GM21367 (cell line): ENCODE measurements around the gene P4HB.

Experiments used
- ATAC-seq: cut with Tn5 transposase; IDR thresholded peaks from one replicate; pipeline ENCODE4 v1.9.1; 2021; ENCODE audit not compliant: unreplicated experiment

The P4HB gene

DNA sequence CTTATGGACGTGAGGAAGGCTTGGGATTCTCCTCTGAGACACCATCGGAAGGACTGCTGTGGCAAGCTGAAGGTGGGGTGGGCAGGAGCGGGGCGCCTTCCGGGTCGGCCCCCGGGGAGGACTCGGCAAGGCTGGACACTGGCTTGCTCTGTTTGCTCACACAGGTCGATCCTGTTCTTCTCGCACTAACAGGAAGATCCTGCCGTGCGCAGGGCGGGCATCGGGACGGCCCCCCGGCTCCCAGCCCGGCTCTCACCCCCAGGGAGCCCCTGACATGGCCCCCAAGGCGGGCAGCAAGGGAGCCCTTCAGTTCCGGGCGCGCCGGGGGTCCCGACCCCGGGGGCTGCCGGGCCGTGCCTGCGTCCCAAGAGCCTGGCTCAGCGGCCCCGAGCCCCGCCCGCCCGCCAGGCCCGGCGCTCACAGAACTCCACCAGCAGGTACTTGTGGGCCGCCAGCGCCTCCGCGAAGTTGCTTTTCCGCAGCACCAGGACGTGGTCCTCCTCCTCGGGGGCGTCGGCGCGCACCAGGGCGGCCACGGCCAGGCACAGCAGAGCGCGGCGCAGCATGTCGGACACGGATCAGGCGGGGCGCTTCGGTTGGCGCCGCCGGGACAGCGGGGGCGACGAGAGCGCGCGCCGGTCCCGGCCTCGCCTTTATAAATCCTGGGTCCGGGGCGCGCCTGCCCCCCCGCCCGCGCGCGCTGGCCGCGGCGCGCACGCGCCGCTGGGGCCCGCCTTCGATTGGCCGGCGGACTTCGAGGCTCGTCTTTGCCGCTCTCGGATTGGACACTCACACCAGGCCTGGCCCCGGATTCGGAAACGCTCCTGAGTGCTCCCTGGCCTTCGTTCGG lies at the start of gene P4HB:
P4HB (minus strand) TSS at position 630 of the 850 bp plus-strand sequence; CDS start at position 566, 64 bp downstream.
- ATAC-seq, result peak; percentile 59

DNA sequence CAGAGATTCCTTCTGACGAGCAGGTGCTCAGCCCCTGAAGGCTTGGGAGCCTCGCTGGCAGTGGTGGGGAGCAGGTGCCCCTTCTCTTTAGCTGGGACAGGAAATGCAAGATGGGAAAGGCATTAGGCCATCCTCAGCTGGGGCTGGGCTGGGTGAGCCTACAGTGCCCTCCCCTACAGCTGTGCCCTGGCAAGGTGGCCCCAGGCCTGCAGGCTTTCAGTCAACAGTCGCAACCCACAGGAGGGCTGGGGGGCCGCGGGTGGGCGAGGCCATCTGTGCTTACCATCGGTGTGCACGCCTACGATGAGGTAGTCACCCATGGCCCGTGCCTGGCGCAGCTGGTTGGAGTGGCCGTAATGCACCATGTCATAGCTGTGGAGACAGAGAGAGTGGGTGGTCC lies 48.9 kb upstream of the P4HB start:
- no peak for ATAC-seq

DNA sequence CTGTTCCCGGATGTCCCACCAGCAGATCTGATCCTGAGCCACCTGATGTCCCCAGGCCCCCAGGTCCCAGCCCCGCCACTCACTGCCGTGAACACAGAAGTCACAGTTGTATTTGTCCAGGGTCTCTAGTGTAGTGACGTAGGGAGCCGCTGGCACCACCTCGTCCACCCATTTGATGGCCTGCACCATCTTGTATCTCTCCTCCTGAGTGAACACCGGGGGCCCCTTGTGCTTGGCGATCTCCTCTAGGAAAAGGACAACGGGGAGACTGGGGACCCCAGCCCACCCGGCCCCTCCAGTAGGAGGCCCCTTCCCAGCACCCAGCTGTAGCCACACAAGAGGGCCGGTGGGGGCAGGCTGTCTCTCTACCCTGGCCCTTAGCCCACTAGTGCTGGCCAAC lies 48.5 kb upstream of the P4HB start:
- no peak for ATAC-seq

DNA sequence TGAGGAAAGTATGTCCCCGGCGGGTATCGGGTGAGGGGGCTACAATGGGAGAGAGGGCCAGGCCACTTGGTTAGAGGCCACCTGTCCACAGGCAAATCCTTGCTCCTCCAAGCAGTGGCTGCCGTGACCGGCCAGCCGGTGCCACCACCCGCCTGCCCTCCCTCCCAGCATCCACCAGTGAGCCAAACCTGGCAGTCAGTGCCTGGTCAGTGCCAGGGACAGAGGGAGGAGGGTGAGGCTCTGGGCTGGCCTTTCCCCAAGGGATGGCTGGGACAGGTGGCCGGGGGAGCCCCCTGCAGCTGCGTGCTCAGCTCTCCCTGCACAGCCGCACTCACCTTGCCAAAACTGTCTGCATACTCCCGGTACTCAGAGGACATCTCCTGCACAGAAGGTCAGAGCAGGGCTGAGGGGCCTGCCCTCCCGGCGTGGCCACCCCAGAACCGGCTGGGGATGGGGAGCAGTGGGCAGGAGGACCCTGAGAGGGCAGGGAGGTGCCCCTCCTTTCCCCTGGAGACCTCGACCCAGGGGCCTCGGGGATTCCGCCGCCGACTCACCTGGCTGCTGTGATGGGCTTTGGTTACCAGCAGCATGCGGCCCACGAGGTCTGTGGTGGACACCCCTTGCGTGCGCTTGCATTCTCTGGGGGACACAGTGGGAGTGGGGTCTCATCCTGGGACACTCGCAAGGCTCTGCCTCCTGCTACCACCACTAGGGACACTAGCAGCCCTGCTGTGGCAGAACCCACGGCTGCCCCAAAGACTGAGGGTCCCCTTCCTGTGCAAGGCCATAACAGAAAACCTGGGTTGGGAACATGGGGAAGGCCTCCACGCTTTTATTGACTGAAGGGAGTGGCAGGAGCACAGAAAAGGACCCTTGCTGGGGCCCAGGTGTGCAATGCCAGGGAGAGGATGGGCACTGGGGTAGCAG lies 47.1 kb upstream of the P4HB start:
- no peak for ATAC-seq

DNA sequence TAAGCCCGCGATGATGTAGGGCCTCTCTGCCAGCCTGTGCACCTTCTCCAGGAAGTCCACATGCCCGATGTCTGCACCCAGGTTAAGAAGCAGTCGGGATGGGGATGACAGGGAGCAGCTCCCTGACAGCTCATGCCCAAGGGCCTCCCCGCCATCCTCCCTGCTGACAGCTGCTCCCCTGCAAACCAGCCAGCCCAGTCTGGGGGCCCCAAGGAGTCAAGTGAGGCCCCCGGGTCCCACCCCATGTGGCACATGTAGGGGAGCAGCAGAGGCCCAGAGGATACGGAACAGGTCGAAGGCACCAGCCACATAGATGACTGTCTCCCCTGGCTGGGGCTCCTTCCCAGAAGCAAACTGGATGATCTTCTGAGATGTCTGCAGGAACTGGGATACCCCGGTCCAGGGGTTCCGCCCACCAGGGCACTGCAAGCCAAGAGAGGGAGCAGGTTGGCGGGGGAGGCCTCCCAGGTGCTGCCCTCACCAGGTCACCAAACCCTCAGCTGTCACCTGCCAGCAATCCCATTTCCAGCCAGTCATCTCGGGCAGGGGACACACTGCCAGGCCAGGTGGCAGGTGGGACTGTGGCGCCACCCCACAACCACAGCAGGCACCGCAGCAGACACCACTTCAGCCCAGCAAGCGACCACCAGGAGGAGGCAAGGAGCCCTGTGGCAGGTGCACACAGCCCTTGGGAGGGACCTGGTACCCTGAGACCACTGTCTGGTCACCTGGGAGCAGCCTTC lies 46.3 kb upstream of the P4HB start:
- ATAC-seq, result no peak

DNA sequence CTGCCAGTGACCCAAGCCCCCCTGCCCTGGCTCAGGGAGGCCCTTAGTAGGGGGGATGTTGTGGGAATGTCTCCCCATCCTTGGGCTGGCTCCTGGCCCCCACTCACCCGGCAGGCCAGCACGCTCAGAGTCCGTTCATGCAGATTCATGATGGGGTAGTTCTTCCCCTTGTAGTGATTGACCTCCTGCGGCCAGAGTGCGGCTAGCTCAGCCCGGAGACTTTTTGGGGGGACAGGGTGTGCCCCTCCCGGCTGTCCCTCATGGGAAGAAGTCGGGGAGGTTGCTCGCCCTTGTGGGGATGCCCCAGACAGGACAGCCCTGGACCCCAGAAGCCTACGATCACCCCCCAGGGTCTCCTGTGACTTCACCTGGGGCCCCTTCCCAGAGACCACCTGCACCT lies 45.7 kb upstream of the P4HB start:
- no peak for ATAC-seq

DNA sequence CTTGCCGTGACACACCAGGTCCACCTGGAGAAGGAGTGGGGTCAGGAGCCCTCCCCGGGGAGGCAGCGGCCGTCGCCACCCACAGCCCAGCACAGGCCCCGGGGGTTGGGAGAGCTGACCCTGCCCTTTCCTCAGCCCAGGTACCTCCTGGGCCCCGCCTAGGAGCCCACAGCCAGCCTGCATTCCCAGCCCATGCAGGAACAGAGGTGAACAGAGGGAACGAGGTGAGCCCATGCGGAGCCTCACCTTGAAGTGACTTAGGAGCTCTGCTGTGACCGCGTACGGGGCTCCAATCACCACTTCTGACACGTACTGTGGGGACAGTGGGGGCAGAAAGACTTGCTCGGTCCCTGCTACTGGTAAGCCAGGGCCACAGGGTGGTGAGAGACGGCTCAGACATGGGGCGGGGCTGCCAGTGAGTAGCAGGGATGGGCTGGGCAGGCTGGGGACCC lies 45.1 kb upstream of the P4HB start:
- no peak for ATAC-seq

DNA sequence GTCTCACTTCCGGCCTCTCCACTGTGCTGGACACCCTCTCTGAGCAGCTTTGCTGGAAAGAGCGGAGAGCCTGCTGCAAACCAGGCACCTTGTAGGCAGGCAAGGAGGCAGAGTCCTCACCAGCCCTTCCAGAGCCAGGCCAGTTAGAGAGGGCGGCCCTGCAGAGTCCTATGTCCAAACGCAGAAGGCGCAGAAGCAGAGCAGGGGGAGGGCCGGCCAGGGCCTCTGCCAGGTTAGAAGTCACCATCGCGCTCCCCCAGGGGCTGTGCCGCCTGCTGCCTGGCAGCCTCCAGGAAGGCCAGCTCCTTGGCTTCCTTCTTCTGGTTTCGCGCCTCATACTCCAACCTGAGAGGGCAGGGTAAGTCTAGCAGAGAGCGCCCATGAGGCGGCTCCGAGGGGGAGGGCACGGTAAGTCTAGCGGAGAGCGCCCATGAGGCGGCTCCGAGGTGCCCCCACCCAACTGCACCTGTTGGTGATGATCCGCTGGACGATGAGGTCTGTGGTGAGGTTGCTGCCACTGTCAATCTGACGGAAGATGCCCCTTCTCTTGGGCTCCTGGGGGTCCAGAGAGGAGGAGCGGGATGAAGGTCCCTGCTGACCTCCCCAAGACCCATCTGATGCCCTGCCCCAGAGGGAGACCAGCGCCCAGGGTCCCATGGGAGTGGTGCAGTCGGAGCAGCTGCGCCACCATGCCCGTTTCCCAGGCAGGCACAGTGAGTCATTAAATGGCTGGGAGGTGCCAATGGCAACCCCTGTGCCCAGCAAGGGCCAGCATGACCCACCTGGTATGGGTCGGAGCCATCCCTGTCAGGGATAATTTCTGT lies 44.5 kb upstream of the P4HB start:
- no peak for ATAC-seq

DNA sequence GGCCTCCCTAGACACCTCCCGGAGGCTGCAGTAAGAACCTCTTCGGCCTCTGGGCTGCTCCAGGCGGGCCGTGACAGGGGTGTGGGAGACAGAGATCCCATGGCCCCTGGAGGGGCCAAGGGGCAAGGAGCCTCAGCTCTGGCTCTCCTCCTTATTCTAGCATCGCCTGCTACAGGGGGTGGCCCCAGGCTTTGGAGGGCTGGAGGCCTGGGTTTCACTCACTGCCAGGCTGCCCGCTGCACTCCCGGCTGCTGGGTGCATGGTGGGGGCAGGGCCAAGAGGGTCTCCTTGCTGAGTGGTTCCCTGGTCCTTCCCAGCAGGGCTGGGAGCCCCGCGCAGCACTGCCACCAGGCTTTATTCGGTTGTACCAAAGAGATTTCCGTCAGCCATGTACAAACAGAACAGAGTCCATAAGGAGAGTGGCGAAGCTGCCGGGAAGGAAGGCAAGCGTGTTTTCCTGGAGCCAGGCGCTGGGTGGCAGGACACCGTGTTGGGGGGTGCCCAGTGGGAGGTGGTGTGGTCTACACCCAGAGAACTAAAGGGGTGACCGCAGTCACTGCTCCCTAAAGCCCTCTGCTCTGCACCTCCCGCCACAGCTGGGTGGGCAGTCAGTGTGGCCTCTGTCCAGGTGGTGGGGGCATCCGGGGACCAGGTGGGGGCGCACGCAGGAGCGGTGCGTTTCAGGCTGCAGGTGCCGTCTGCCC lies 43.7 kb upstream of the P4HB start:
- ATAC-seq, result no peak

DNA sequence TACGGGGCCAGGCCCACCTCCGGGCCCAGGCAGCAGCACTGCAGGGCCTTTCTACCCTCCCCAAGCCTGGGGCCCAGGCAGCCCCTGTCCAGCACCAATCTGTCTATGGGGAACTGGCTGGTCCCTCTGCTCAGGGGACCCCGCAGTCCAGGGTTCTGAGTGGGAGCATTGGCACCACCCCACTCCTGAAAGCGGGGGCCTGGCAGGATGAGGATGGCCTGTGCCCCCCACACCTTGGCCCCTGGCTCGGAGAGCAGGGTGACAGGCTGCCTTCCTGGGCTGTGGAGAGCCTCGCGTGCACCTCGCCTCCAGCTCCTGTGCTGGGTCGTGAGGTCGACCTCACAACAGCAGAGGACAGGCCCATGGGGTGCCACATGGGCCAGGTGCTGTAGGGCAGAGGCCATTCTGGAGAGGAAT lies 43.1 kb upstream of the P4HB start:
- no peak for ATAC-seq

DNA sequence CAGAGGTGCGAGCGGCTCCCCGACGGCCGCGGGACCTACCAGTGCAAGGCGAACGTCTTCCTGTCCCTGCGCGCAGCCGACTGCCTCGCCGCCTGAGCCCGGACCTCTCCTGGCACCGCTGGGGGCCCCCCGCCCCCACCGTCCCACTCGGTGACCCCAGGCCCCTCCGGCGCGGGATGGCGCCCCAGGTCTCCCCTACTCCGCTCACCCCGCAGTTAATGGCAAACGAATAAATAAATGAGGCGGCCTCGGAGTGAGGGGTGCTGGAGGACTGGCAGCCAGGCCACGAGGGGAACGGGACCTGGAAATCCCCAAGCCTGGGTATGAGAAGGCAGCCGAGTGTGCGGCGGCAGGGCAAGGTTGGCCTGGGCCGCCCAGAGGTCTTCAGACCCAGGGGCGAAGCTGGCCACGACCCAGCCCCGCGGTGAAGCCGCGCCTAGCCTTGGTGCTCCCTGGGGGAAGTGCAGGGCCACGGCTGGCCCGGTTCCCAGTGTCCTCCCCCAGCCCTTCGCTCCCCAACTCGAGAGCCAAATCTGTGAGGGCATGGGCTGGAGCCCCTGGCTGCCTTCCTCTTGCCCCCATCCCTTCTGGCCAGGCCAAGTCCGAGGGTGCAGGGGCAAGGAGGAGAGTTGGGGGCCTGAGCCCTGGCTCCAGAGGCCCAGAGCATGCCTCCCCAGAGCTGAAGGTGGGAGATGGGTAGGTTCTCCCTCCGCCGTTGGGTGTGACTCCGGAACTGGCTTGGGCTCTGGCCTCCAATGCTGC lies 42.5 kb upstream of the P4HB start:
- no peak for ATAC-seq

DNA sequence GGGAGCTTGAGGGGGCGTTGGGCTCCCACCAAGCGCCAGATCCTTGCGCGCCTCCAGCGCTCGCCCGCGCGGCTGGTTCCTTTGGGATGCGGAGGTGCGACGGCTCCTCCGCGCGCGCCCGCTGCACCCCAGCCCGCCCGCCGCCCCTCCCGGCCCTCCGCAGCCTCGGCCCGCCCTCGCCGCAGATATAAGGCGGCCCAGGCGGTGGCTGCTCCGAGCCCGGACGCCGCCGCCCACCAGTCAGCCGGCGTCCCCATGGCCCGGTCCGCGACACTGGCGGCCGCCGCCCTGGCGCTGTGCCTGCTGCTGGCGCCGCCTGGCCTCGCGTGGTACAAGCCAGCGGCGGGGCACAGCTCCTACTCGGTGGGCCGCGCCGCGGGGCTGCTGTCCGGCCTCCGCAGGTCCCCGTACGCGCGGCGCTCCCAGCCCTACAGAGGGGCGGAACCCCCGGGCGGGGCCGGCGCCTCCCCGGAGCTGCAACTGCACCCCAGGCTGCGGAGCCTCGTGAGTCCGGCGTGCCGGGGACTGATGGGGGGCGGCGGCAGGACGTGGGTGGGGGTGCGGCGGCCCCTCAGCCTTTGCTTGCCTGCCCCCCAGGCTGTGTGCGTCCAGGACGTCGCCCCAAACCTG lies 41.8 kb upstream of the P4HB start, which contains the start of gene NPB:
NPB (plus strand) TSS at position 216 of the 630 bp plus-strand sequence; CDS start at position 256, 40 bp downstream.
- no peak for ATAC-seq

DNA sequence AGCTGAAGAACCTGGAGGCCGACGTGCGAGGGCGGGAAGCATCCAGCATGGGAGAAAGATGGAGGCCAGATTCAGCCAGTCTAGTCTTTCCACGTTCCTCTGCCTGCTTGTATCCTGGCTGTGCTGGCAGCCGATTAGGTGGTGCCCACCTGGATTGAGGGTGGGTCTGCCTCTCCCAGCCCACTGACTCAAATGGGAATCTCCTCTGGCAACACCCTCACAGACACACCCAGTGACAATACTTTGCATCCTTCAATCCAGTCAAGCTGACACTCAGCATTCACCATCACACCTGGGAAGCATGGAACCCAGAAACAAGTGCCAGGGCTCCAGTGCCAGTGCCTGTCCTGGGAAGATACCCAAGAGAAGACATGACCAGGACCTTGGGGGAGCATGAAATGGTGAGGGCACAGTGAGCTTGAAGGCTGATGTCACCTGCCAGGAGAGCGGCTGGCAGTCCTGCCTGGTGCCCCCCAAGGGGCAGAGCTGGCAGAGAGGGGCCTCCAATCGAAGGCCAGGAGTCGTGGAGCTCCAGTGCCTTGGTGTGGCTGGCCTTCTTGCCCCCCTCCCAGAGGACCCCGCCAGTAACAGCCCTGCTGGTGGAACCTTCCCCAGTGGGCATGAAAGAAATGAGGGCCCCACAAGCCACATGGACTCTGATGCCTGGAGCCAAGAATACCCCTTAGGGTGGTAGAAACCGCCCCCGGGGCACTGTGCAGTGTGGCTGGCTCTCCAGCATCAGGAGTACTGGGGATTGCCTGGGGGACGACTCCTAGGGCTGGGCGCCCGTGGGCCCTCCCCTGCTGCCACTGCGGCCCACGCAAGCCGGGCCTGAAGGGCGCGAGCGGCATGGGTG lies 41.1 kb upstream of the P4HB start:
- ATAC-seq, result no peak

DNA sequence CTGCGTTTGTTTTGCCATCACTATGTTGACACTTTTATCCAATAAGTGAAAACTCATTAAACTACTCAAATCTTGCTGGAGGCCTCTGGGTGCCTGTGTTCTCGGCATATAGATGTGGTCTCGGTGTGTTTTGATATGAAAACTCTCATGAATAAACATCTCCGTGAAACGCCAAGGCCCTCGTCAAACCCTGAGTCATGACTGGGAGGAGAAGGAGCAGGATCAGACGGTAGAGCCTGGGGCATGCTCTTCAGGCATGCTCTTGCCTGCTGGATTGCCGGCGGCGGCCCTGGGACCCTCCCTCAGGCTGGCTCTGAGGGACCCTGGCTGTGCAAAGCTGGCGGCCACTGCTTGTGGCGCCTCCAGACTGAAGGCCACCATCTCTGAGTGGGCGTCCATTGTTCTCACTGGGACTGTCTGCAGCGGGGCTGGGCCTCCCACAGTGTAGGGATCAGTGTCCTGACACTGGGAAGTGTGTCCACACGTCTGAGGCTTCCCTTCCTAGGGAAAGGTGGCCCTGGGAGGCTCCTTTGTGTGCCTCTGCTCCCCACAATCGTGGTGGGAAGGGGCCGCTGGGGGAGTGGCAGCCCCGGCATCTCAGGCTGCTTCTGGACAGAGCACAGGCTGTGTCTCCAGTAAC lies 40.0 kb upstream of the P4HB start:
- no peak for ATAC-seq

DNA sequence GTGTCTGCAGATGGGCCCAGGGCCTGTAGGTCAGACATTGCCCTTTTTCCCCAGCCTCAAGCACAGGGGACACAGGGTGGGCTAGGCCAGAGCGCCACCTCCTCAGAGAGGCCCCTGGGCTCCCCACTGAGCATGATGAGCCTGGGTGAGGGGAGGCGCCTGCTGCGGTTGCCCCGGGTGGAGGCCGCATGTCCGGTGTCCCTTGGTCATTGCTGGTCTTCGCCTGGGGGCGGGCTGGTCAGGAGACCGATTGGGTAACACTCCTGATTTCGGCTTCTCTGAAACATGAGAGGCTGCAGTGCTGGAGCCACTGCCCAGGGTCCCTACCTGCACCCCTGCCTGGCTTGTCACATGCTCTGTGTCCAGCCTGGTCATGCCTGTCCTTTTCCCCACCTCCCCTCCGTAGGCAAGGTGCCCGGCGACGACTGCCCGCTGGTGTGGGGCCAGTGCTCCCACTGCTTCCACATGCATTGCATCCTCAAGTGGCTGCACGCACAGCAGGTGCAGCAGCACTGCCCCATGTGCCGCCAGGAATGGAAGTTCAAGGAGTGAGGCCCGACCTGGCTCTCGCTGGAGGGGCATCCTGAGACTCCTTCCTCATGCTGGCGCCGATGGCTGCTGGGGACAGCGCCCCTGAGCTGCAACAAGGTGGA lies 39.3 kb upstream of the P4HB start:
- no peak for ATAC-seq

DNA sequence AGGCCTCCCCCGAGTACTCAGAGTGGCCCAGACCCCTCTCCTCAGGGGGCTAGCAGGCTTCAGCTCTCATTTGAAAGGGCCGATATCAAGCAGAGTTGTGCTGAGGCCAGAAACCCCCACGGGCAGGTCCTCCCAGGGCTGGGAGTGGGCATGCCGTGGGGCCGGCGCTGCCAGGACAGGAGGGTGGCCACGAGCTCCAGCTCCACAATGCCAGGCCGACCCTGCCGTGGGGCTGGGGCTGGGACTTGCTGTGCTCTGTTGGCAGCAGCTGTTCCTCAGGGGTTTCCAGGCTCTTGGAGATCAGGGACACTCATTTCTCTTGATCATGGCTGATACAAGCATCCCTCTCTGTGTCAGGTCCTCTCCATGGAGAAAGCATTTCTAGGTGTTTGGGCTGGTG lies 38.5 kb upstream of the P4HB start:
- ATAC-seq, result no peak
